ENCODE measurements around the gene CSRP3. TPM values are rescaled to one million over a fixed set of nuclear protein-coding genes. Genes with fewer than 3 reads are reported as not detected.

The CSRP3 gene
- total RNA-seq, 6 donors from 2014 or later, result not detected

- DNase-seq (peak; percentile 31 to 83), ATAC-seq (ENCODE audit: low FRiP score in 2 of 2) (no peak)
- Histone ChIP-seq H3K4me3 (peak overlapping the region in 3 of 4 donors; percentile 74 to 92 (median 80)), H3K9me3 (no peaks in the 10 kb centered on the region), H3K4me1 (peaks cover 27 to 46% (median 30%) of the 10 kb centered on the region in 4 donors), H3K27me3 (peaks cover 0 to 22% (median 13%) of the 10 kb centered on the region in 4 donors), H3K36me3 (no peaks in the 10 kb centered on the region), H3K27ac (no peak overlapping the region)
- 9 to 18% methylated on average over 19 to 49 of the region's 55 CpGs for WGBS, 2 donors
- TF ChIP-seq POLR2AphosphoS5 (IDR thresholded peaks at IDR 0.05), result no peak
- no peak for TF ChIP-seq CTCF (IDR thresholded peaks at IDR 0.05)
- TF ChIP-seq EP300 (IDR thresholded peaks at IDR 0.05), result no peak
- no peak for TF ChIP-seq POLR2A (IDR thresholded peaks at IDR 0.05)
Observed at GRCh38 chr11:19242179-19242932, 40.6 kb upstream of the CSRP3 start.

- ATAC-seq (ENCODE audit: low FRiP score in 2 of 2) (peak in 1 of 2 donors; percentile 51), DNase-seq (peak in 1 of 2 donors; percentile 23)
- Histone ChIP-seq H3K36me3 (no peaks in the 10 kb centered on the region), H3K4me1 (peaks cover 27 to 46% (median 30%) of the 10 kb centered on the region in 4 donors), H3K4me3 (peak overlapping the region; percentile 15 to 92 (median 77)), H3K9me3 (no peaks in the 10 kb centered on the region), H3K27ac (no peak overlapping the region), H3K27me3 (peaks cover 0 to 22% (median 13%) of the 10 kb centered on the region in 4 donors)
- no peak for TF ChIP-seq CTCF (IDR thresholded peaks at IDR 0.05)
- no peak for TF ChIP-seq POLR2A (IDR thresholded peaks at IDR 0.05)
- no peak for TF ChIP-seq POLR2AphosphoS5 (IDR thresholded peaks at IDR 0.05)
- TF ChIP-seq EP300 (IDR thresholded peaks at IDR 0.05), result no peak
- WGBS, 2 donors, result 2 to 3% methylated on average over 41 to 51 of the region's 92 CpGs
Observed at GRCh38 chr11:19241260-19242178, 39.7 kb upstream of the CSRP3 start.

GRCh38 chr11:19240420-19241259 lies 38.9 kb upstream of the CSRP3 start, which contains the start of gene E2F8:
TSS of gene E2F8 (minus strand) at chr11:19240945. CDS start at chr11:19240121, 824 bp downstream.
- Histone ChIP-seq H3K9me3 (no peaks in the 10 kb centered on the region), H3K27me3 (peaks cover 0 to 22% (median 13%) of the 10 kb centered on the region in 4 donors), H3K36me3 (no peaks in the 10 kb centered on the region), H3K4me1 (peaks cover 27 to 46% (median 30%) of the 10 kb centered on the region in 4 donors), H3K27ac (no peak within 1 kb of the TSS), H3K4me3 (peak within 1 kb of the TSS; percentile 15 to 92 (median 77))
- whole genome bisulfite sequencing, 2 donors, result 1 to 2% methylated on average over 28 to 29 of the region's 59 CpGs
- TF ChIP-seq EP300 (IDR thresholded peaks at IDR 0.05) (no peak), POLR2AphosphoS5 (IDR thresholded peaks at IDR 0.05) (peak in 1 of 2 donors; percentile 58)
- DNase-seq, result peak; percentile 95 to 97
- ATAC-seq (ENCODE audit: low FRiP score in 2 of 2), result peak; percentile 87 to 96

- WGBS, 2 donors, result 91 to 96% methylated on average over 3 of the region's 3 CpGs
Observed at GRCh38 chr11:19239039-19239438, 37.3 kb upstream of the CSRP3 start.

More at GRCh38 chr11:19239039-19239438, 37.3 kb upstream of the CSRP3 start:
- Histone ChIP-seq H3K27me3 (peaks cover 0 to 22% (median 13%) of the 10 kb centered on the region in 4 donors), H3K36me3 (no peaks in the 10 kb centered on the region), H3K4me3 (no peak overlapping the region), H3K4me1 (peaks cover 27 to 39% (median 28%) of the 10 kb centered on the region in 4 donors), H3K27ac (no peak overlapping the region), H3K9me3 (no peaks in the 10 kb centered on the region)
- DNase-seq (no peak), ATAC-seq (ENCODE audit: low FRiP score in 2 of 2) (no peak)
- no peak for TF ChIP-seq CTCF (IDR thresholded peaks at IDR 0.05)
- TF ChIP-seq EP300 (IDR thresholded peaks at IDR 0.05), result no peak
- TF ChIP-seq POLR2AphosphoS5 (IDR thresholded peaks at IDR 0.05), result no peak
- TF ChIP-seq POLR2A (IDR thresholded peaks at IDR 0.05), result no peak
